Astrocyte of the cerebellum (primary cell): ENCODE results near the gene AARS2.

Experiments
- DNase-seq: peaks from one replicate; pipeline ENCODE4 v3.0.0-alpha.2; 2011; ENCODE audit warnings: low read depth
- H3K4me3 ChIP-seq: 2 replicates; pipeline ENCODE4 v1.5.1; 2011; ENCODE audit warnings: mild to moderate bottlenecking, low read depth, low read length, moderate library complexity
- CTCF ChIP-seq: IDR thresholded peaks from 2 replicates; pipeline ENCODE4 v1.5.1; 2012; ENCODE audit warnings: low read length, low read depth, moderate library complexity, mild to moderate bottlenecking; ENCODE audit errors: missing control alignments
- in situ Hi-C: cut with HindIII; loops from 2 replicates; pipeline ENCODE4 v1.10.0; 2017; ENCODE audit warnings: low sequenced_read_pairs

The AARS2 gene

GRCh38 chr6:44255105-44255808, 57.9 kb downstream of the AARS2 start:
- DNase-seq, result no peak
- in situ Hi-C loops, result loop anchor here (5.0 kb wide), 1 partner anchor 52 kb away; no protein-coding TSS in a partner anchor
- no peak overlapping the region for H3K4me3 ChIP-seq

GRCh38 chr6:44254191-44255104, 58.7 kb downstream of the AARS2 start:
- no peak for TF ChIP-seq CTCF
- H3K4me3 ChIP-seq, result no peak overlapping the region
- no peak for DNase-seq
- in situ Hi-C loops, result loop anchor here (5.0 kb wide), 1 partner anchor 53 kb away; no protein-coding TSS in a partner anchor

More at GRCh38 chr6:44255105-44255808, 57.9 kb downstream of the AARS2 start:
- TF ChIP-seq CTCF, result no peak

GRCh38 chr6:44253307-44254101, 59.6 kb downstream of the AARS2 start:
- in situ Hi-C loops, result no loop called here
- peak; percentile 51 for TF ChIP-seq CTCF
- DNase-seq, result no peak
- H3K4me3 ChIP-seq, result no peak overlapping the region

- no peak overlapping the region for H3K4me3 ChIP-seq
- in situ Hi-C loops, result no loop called here
- no peak for DNase-seq
- no peak for TF ChIP-seq CTCF
Measured at GRCh38 chr6:44251576-44252524, 61.3 kb downstream of the AARS2 start.

- no peak overlapping the region for H3K4me3 ChIP-seq
- no peak for TF ChIP-seq CTCF
- no peak for DNase-seq
- in situ Hi-C loops, result no loop called here
Measured at GRCh38 chr6:44250718-44251123, 62.4 kb downstream of the AARS2 start.
